Astrocyte of the cerebellum (primary cell): ENCODE measurements around the gene RIC8A.

Experiments used
- DNase-seq: peaks from one replicate; pipeline ENCODE4 v3.0.0-alpha.2; 2011; ENCODE audit warnings: low read depth
- H3K4me3 ChIP-seq: 2 replicates; pipeline ENCODE4 v1.5.1; 2011; ENCODE audit warnings: mild to moderate bottlenecking, low read depth, low read length, moderate library complexity
- in situ Hi-C: cut with HindIII; loops from 2 replicates; pipeline ENCODE4 v1.10.0; 2017; ENCODE audit warnings: low sequenced_read_pairs
- TF ChIP-seq, protein P1 (sequence below): IDR thresholded peaks from 2 replicates; pipeline ENCODE4 v1.5.1; 2012; ENCODE audit warnings: low read length, low read depth, moderate library complexity, mild to moderate bottlenecking; ENCODE audit errors: missing control alignments

RIC8A gene

GRCh38 chr11:221539-221938 lies 14.0 kb downstream of the RIC8A start:
- DNase-seq: no peak
- in situ Hi-C loops: no loop called here
- no peak overlapping the region for H3K4me3 ChIP-seq
- TF ChIP-seq, protein P1, sequence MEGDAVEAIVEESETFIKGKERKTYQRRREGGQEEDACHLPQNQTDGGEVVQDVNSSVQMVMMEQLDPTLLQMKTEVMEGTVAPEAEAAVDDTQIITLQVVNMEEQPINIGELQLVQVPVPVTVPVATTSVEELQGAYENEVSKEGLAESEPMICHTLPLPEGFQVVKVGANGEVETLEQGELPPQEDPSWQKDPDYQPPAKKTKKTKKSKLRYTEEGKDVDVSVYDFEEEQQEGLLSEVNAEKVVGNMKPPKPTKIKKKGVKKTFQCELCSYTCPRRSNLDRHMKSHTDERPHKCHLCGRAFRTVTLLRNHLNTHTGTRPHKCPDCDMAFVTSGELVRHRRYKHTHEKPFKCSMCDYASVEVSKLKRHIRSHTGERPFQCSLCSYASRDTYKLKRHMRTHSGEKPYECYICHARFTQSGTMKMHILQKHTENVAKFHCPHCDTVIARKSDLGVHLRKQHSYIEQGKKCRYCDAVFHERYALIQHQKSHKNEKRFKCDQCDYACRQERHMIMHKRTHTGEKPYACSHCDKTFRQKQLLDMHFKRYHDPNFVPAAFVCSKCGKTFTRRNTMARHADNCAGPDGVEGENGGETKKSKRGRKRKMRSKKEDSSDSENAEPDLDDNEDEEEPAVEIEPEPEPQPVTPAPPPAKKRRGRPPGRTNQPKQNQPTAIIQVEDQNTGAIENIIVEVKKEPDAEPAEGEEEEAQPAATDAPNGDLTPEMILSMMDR: no peak

- H3K4me3 ChIP-seq: no peak overlapping the region
- DNase-seq: no peak
- TF ChIP-seq, protein P1: no peak
- in situ Hi-C loops: no loop called here
Measured at GRCh38 chr11:221998-222789, 14.7 kb downstream of the RIC8A start.

DNA sequence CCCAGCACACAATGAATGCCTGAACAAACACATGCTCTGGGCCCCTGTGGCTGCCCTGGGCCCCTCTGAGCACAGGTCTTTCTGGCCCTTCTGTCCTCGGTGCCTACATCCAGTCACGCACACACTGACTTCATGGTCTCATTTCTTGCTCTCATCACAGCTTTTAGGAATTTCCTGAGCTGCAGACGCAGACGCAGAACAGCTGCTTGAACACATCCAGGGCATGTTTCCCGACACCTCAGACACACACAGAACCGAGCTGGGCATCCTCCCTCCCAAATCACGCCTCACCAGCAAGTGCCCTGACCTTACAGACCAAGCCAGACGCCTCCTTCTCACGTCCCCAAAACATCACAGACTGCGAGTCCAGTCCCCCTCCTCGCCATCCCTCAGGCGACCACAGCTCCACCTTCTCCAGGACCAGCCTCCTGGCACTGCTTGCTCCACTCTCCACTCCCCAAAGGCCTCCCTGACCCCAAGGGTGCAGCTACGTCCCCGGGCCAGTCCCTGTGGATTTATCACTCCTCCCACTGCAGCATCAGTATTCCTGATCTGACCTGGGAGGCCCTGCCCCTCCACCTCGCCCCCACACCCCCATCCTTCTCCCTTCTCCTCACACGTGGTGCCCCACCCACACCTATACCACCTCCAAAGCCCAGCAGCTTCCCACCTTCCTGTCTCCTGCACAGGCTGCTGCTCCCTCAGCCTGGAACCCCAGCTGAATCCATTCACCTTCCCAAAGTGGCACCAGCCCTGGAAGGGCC lies 15.7 kb downstream of the RIC8A start:
- TF ChIP-seq, protein P1: no peak
- in situ Hi-C loops: no loop called here
- H3K4me3 ChIP-seq: no peak overlapping the region
- DNase-seq: no peak

DNA sequence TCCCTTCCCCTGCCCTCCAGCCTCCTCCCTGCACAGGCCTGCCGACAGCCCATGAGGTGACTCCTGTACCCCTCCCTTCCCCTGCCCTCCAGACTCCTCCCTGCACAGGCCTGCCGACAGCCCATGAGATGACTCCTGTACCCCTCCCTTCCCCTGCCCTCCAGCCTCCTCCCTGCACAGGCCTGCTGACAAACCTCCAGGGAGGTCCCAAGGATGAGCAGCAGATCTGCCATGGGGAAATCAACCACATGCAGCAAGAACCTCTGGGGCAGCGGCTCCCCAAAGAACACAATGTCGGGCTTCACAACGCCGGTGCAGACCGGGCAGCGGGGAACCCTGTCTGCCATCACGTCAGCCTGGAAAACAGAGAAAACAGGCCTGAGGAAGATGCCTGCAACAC lies 16.4 kb downstream of the RIC8A start:
- TF ChIP-seq, protein P1: no peak
- no peak overlapping the region for H3K4me3 ChIP-seq
- DNase-seq: no peak
- in situ Hi-C loops: no loop called here

DNA sequence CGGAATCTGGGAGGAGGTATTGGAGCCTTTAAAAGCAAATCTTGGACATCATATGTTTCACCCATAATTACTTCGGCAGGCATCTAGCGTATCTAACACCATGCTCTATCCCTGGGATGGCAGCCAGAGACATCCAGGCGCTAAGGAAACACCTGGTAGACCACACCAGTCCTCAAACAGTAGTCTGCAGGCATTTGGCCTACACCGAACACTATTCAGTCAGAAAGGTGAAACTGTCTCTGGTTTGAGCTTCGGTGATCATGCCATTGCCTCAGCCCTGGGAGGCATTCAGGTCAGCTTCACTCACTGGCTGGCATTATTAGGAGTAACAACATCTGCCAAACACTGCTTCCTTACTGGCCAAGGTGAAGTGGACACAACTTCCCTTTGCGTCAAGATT lies 16.9 kb downstream of the RIC8A start:
- TF ChIP-seq, protein P1: no peak
- in situ Hi-C loops: no loop called here
- DNase-seq: no peak
- no peak overlapping the region for H3K4me3 ChIP-seq

DNA sequence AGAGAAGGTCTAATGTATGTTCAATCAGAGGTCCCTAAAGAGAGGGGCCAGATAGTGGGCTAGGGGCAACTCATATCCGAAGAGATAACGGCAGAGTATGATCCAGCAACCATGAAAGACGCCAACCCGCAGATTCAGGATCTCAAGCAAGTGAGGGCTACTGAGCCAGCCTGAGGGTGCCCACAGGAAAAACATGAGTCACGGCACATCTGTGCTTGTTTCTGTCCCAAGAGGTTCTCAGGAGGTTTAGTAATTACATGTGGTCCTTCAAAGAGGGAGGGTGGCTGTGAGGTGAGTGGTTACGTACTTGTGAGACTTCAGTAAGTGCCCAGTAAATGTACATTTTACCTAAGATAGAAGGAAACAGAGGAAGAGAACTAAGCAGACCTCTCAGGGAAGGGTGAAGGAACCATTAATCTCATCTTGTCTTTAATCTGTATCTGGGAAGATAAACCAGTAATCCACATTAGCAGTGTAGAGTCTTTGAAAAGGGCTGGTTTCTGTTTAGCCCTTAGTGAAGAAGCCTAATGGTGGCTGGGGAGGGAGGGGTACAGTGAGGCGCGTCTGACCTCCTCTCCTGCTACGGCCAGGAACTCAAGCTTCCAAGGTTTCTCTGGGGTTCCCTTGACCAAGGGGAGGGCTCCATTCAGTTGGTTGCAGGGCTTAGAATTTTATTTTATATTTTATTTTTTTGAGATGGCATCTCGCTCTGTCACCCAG lies 18.4 kb downstream of the RIC8A start:
- no peak overlapping the region for H3K4me3 ChIP-seq
- in situ Hi-C loops: no loop called here
- TF ChIP-seq, protein P1: no peak
- DNase-seq: no peak
